Psoas muscle (tissue), 8 donors: ENCODE measurements around the gene INPP4A. TPM values are rescaled to one million over a fixed set of nuclear protein-coding genes. Genes with fewer than 3 reads are reported as not detected.
"Not testable (repeated sequence)": the region's sequence is repeated elsewhere in the genome, so short reads cannot be mapped to it uniquely, and the experiment has no call there.

Source experiments
- ATAC-seq, 4 donors: fragments of 200-7000 bp; cut with Tn5 transposase; one replicate each; pipeline ENCODE4 v1.9.1; 2020; ENCODE audit warnings: moderate library complexity in 3 of 4, mild to moderate bottlenecking in 2 of 4
- DNase-seq, 2 donors: peaks; one replicate each; pipeline ENCODE4 v3.0.0-alpha.2; 2020
- H3K27ac ChIP-seq: fragments of 200-600 bp; one replicate; pipeline ENCODE4 v1.8.0; 2022
- H3K27me3 ChIP-seq, 3 donors: fragments of 200-600 bp in 1 of 3; one replicate each; pipeline versions ENCODE4 v1.6.1 to v1.8.0; 2013 to 2022; ENCODE audit warnings: low read length in 2 of 3, mild to moderate bottlenecking in 2 of 3, moderate library complexity in 1 of 3; ENCODE audit not compliant: insufficient read depth in 3 of 3
- H3K36me3 ChIP-seq, 2 donors: fragments of 200-600 bp in 1 of 2; one replicate each; pipeline versions ENCODE4 v1.6.1 to v1.8.0; 2013 to 2022; ENCODE audit warnings: low read depth in 1 of 2, mild to moderate bottlenecking in 1 of 2, moderate library complexity in 1 of 2; ENCODE audit not compliant: insufficient read depth in 1 of 2
- H3K4me1 ChIP-seq: fragments of 200-600 bp; one replicate; pipeline ENCODE4 v1.8.0; 2022
- H3K4me3 ChIP-seq: fragments of 200-600 bp; one replicate; pipeline ENCODE4 v1.8.0; 2022; ENCODE audit warnings: mild to moderate bottlenecking
- H3K9me3 ChIP-seq: fragments of 200-600 bp; one replicate; pipeline ENCODE4 v1.8.0; 2022
- WGBS, 3 donors: extraction: QIAGEN DNeasy Blood & Tissue Kit; methylation state at CpG; one replicate each; pipeline versions ENCODE4 v1.1.6 to v1.1.7; 2013; 5-methylcytosine and 5-hydroxymethylcytosine counted together
- intact Hi-C, 2 donors: fragments of 100-400 bp; cut with DNase I; formaldehyde crosslinking; loops; one replicate each; pipeline versions ENCODE4 v1.11.0 to v1.14.2; 2022
- polyA plus RNA-seq, 3 donors: library from polyadenylated mRNA; stranded (reverse); fragments of 200-250 nt; gene quantifications; one replicate each; pipeline ENCODE4 v1.2.3, GENCODE V29; 2013
- total RNA-seq, 4 donors: library from RNA; stranded (reverse); fragmentation: NEBNext Ultra II Directional in 2 of 4; extraction: Animal tissue kit (Norgen Biotek cat#: 25700) in 2 of 4; gene quantifications; one replicate each; pipeline versions ENCODE4 v1.2.1 to v1.2.4, GENCODE V29; 2021 to 2023
- TF ChIP-seq, protein P1 (sequence below): fragments of 200-600 bp; IDR thresholded peaks from one replicate; pipeline ENCODE4 v1.8.0; 2022; ENCODE audit warnings: antibody characterized with exemption
- donor health status: healthy with polysubstance abuse.
- donor health status: DM: no; HTN: no; CAD: no; lungs with moderate emphysema.
- donor health status: Bipolar disorder and iron deficiency.
- donor health status: healthy.
- donor health status: DM: yes; HTN: yes; CAD: no.
- donor health status: DM: no; HTN: no; CAD: no.
- donor health status: DM: no; HTN: no; CAD: no.
- donor health status: DM: yes; HTN: yes; CAD: no.

The INPP4A gene
- total and polyA plus RNA-seq, 7 donors, result 2.2 to 19.7 (median 9.8) TPM

DNA sequence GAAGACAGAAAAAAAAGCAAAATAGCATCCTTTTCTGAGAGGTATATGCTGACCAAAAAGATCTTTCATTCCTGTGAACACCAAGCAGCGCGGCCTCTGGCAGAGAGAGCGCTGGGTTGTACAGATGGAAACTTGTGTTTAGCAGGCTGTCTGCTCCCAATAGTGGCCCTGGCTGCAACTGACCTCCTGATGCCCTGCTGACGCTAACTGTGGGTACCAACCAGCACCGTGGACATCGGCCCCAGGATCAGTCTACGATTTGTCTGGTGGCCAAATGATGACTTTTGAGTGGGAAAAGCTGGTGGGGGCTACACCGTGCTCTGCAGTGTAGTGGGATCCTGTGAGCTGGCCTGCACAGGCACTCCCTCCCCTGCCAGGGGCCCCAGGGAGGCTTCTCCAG, 147.9 kb downstream of the INPP4A start:
- TF ChIP-seq, protein P1, sequence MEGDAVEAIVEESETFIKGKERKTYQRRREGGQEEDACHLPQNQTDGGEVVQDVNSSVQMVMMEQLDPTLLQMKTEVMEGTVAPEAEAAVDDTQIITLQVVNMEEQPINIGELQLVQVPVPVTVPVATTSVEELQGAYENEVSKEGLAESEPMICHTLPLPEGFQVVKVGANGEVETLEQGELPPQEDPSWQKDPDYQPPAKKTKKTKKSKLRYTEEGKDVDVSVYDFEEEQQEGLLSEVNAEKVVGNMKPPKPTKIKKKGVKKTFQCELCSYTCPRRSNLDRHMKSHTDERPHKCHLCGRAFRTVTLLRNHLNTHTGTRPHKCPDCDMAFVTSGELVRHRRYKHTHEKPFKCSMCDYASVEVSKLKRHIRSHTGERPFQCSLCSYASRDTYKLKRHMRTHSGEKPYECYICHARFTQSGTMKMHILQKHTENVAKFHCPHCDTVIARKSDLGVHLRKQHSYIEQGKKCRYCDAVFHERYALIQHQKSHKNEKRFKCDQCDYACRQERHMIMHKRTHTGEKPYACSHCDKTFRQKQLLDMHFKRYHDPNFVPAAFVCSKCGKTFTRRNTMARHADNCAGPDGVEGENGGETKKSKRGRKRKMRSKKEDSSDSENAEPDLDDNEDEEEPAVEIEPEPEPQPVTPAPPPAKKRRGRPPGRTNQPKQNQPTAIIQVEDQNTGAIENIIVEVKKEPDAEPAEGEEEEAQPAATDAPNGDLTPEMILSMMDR, result no peak
- H3K27ac ChIP-seq, result no peak overlapping the region
- H3K4me3 ChIP-seq, result no peak overlapping the region
- H3K36me3 ChIP-seq, result peaks cover 0 to 23% of the 10 kb centered on the region in 2 donors
- WGBS, 3 donors, result 93 to 95% (median 94%) methylated on average over 8 of the region's 8 CpGs
- no peaks in the 10 kb centered on the region for H3K27me3 ChIP-seq
- no peaks in the 10 kb centered on the region for H3K9me3 ChIP-seq
- DNase-seq, result no peak
- intact Hi-C loops, result no loop called here
- peak in 1 of 4 donors; percentile 5 for ATAC-seq
- H3K4me1 ChIP-seq, result no peaks in the 10 kb centered on the region

DNA sequence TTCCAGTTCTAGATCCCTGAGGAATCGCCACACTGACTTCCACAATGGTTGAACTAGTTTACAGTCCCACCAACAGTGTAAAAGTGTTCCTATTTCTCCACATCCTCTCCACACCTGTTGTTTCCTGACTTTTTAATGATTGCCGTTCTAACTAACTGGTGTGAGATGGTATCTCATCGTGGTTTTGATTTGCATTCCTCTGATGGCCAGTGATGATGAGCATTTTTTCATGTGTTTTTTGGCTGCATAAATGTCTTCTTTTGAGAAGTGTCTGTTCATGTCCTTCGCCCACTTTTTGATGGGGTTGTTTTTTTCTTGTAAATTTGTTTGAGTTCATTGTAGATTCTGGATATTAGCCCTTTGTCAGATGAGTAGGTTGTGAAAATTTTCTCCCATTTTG, 150.0 kb downstream of the INPP4A start:
- WGBS, 3 donors, result 77 to 86% (median 78%) methylated on average over 2 of the region's 4 CpGs
- H3K4me3 ChIP-seq, H3K27ac ChIP-seq, DNase-seq, ATAC-seq, H3K27me3 ChIP-seq, H3K9me3 ChIP-seq, intact Hi-C loops, H3K4me1 ChIP-seq: not testable (repeated sequence)
- H3K36me3 ChIP-seq, result peaks cover under 1 to 42% of the 10 kb centered on the region in 2 donors

DNA sequence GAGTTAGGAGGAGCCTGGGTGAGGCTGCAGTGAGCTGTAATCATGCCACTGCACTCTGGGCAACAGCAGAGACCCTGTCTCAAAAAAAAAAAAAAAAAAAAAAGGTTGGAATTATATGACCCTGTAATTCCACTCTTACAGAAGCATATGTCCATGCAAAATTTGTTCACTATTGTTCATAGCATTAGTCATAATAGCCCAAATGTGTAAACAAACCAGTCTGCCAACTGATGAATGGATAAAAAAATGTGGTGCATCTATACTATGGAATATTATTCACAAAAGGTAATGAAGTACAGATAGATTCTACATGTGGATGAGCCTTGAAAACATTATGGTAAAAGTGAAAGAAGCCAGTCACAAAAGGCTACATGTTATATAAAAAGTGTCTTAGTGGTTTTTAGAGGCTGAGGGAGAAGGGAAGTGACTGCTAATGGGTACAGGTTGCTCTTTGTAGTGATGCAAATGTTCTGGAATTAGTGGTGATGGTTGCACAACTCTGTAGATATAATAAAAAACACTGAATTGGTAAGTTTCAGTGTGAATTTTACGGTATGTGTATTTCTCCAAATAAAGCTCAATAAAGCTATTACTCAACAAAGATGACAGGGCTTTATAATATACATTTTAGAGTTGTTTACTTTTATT, 154.2 kb downstream of the INPP4A start:
- no peak overlapping the region for H3K4me3 ChIP-seq
- H3K36me3 ChIP-seq, result peaks cover 8 to 80% of the 10 kb centered on the region in 2 donors
- H3K27me3 ChIP-seq, result no peaks in the 10 kb centered on the region
- no peaks in the 10 kb centered on the region for H3K9me3 ChIP-seq
- ATAC-seq (no peak), DNase-seq (no peak)
- no peak overlapping the region for H3K27ac ChIP-seq
- TF ChIP-seq, protein P1, result no peak
- 91 to 95% (median 92%) methylated on average over 1 of the region's 1 CpG for WGBS, 3 donors
- intact Hi-C loops, result no loop called here
- no peaks in the 10 kb centered on the region for H3K4me1 ChIP-seq

DNA sequence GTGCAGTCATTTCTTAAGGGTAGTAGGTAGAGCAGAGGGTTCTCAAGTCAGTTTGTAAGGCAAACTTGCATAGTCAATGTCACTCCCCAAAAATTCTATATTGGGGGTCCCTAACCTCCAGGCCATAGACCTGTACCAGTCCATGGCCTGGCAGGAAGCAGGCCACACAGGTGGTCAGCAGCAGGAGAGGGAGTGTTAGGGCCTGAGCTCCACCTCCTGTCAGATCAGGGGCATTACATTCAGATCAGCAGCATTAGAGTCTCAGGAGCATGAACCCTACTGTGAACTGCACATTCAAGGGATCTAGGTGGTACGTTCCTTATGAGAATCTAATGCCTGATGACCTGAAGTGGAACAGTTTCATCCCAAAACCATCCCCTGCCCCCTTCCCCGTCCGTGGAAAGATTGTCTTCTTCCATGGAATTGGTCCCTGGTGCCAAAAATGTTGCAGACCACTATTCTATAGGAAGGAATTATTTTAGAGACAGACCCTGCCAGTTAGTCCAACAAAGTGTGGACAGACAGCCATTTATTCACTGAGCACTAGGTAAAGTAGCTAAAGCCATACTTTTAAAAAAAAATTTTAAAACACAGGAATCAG, 157.0 kb downstream of the INPP4A start:
- ATAC-seq (peak; percentile 76 to 84 (median 77)), DNase-seq (peak in 1 of 2 donors; percentile 39)
- peaks cover 15% of the 10 kb centered on the region for H3K4me1 ChIP-seq
- TF ChIP-seq, protein P1, result peak; percentile 54
- H3K27me3 ChIP-seq, result no peaks in the 10 kb centered on the region
- 70 to 73% (median 72%) methylated on average over 3 of the region's 3 CpGs for WGBS, 3 donors
- H3K4me3 ChIP-seq, result no peak overlapping the region
- intact Hi-C loops, result loop anchor here (5.0 to 10.0 kb wide), 3 partner anchors 34 to 189 kb away; no protein-coding TSS in a partner anchor
- peaks cover 8 to 74% of the 10 kb centered on the region in 2 donors for H3K36me3 ChIP-seq
- H3K9me3 ChIP-seq, result no peaks in the 10 kb centered on the region
- no peak overlapping the region for H3K27ac ChIP-seq

DNA sequence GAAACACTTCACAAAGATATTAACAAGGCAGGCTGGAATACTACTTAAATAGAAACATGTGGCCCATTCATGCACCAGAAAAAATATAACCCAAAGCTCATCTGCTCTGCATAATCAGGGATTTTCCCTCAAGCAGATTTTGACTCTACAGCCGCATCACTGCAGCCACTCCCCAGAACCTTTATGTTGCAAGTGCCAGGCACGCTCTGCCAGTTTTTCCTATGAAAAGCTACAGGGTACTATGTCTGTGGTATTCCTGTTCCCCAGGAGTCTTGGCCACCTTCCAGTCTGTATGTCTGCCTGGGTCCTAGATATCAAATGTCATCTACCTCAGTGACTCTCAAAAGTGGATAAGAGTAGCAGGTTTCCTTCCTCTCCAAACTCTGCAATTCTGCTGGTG, 159.9 kb downstream of the INPP4A start:
- TF ChIP-seq, protein P1, result no peak
- ATAC-seq (no peak), DNase-seq (no peak)
- Histone ChIP-seq H3K4me3 (no peak overlapping the region), H3K27me3 (no peaks in the 10 kb centered on the region), H3K36me3 (peaks cover 8 to 46% of the 10 kb centered on the region in 2 donors), H3K27ac (peak overlapping the region; percentile 11), H3K4me1 (peaks cover 28% of the 10 kb centered on the region), H3K9me3 (no peaks in the 10 kb centered on the region)
- intact Hi-C loops, result loop anchor here (5.0 to 10.0 kb wide), 3 partner anchors 37 to 192 kb away; no protein-coding TSS in a partner anchor
- 47 to 80% (median 50%) methylated on average over 2 of the region's 2 CpGs for WGBS, 3 donors
